Measurements from ENCODE around the gene RAB34. TPM values are rescaled to one million over a fixed set of nuclear protein-coding genes. Genes with fewer than 3 reads are reported as not detected.

RAB34 gene
- total and polyA plus RNA-seq, 9 of the 15 experiments (the other 6 are each of a cell fraction or from before 2014, with no cell fraction given), result 0.07 to 3.8 (median 0.46) TPM; not detected in 1

DNA sequence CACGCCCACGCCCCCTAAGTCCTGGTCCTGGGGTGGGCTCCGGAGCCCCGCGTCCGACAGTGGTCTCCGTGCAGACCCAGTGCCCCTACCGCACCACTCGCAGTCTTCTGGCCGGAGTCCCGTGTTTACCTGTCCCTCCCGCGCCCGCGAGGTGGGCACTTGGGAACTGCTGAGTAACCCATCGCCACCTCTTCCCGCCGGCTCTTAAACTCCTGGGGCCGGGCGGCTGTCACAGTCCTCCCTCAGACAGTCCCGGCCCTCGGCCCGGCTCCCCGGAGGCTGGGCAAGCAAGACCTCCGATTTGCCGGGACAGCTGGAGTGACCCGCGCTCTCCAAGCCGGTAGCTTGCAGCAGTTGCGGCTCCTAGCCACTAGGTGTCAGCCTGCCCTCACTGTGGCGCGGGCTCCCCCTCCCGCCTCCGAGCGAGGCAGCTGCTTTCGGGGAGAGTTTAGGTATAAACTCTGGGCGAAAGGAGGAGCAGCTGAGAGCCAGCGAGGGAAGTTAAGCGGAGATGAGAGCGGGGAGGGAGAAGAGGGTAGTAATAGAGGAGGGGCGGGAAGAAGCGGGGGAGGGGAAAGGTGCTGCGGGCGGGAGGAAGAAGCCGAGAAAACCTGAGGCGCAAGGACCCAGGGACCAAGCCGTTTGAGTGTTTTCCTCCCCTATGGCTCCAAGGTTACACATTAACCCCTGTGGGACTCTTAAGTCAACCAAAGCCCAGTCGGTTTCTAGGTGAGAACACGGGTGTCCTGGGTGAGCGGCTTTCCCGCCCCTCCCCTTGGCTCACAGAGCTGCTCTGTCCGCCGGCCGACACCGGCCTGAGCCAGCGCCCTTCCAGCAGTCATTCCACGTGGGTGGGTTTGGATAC is 9.2 kb upstream of the RAB34 start (continued):
- TF ChIP-seq NONO (IDR thresholded peaks at IDR 0.05; ENCODE audit: low read depth in 2 of 2, low read length in 1 of 2) (no peak), SMC3 (conservative IDR thresholded peaks at IDR 0.05; ENCODE audit: insufficient read depth, low read depth, low read length) (peak; percentile 97), SAP30 (IDR thresholded peaks at IDR 0.05; ENCODE audit: borderline replicate concordance, insufficient read depth, low read depth, low read length, poor library complexity, severe bottlenecking) (peak; percentile 83), NR2C1 (IDR thresholded peaks at IDR 0.05) (no peak), NR2C1 (tag; IDR thresholded peaks at IDR 0.05) (no peak), PRMT5 (CRISPR knock-in tag; IDR thresholded peaks at IDR 0.05) (no peak), MCM3 (IDR thresholded peaks at IDR 0.05) (no peak), AFF4 (CRISPR knock-in tag; IDR thresholded peaks at IDR 0.05) (peak; percentile 78; the same call in 1 of the 2 replicates), ZC3H8 (IDR thresholded peaks at IDR 0.05) (0 out of 2 replicates have a peak, but pooled peaks have one; percentile 29), NUFIP1 (IDR thresholded peaks at IDR 0.05; ENCODE audit: partially characterized antibody) (no peak), YY1 (IDR thresholded peaks at IDR 0.05; ENCODE audit: borderline replicate concordance in 1 of 3, control insufficient read depth in 1 of 3, extremely low read depth in 1 of 3, insufficient read depth in 3 of 3, insufficient read length in 1 of 3, insufficient replicate concordance in 2 of 3, low read depth in 1 of 3, low read length in 2 of 3) (peak in 2 of 3 experiments; percentile 59 to 60), SMAD4 (CRISPR knock-in tag; conservative IDR thresholded peaks at IDR 0.05) (0 out of 2 replicates have a peak, but pooled peaks have one; percentile 21), ZSCAN29 (IDR thresholded peaks at IDR 0.05) (no peak), ZNF347 (CRISPR knock-in tag; IDR thresholded peaks at IDR 0.05; ENCODE audit: low read depth) (no peak), HIVEP1 (CRISPR knock-in tag; IDR thresholded peaks at IDR 0.05) (no peak)
- TF ChIP-seq, protein P1, sequence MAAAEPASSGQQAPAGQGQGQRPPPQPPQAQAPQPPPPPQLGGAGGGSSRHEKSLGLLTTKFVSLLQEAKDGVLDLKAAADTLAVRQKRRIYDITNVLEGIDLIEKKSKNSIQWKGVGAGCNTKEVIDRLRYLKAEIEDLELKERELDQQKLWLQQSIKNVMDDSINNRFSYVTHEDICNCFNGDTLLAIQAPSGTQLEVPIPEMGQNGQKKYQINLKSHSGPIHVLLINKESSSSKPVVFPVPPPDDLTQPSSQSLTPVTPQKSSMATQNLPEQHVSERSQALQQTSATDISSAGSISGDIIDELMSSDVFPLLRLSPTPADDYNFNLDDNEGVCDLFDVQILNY (CRISPR knock-in tag; IDR thresholded peaks at IDR 0.05), result peak; percentile 87; the same call in 1 of the 2 replicates
- TF ChIP-seq, protein P2, sequence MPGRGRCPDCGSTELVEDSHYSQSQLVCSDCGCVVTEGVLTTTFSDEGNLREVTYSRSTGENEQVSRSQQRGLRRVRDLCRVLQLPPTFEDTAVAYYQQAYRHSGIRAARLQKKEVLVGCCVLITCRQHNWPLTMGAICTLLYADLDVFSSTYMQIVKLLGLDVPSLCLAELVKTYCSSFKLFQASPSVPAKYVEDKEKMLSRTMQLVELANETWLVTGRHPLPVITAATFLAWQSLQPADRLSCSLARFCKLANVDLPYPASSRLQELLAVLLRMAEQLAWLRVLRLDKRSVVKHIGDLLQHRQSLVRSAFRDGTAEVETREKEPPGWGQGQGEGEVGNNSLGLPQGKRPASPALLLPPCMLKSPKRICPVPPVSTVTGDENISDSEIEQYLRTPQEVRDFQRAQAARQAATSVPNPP (IDR thresholded peaks at IDR 0.05; ENCODE audit: borderline replicate concordance, insufficient read depth, insufficient read length), result no peak
- TF ChIP-seq, protein P3, sequence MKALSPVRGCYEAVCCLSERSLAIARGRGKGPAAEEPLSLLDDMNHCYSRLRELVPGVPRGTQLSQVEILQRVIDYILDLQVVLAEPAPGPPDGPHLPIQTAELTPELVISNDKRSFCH (CRISPR knock-in tag; IDR thresholded peaks at IDR 0.05), result no peak
- TF ChIP-seq, protein P3 (tag; IDR thresholded peaks at IDR 0.05), result no peak
